COLO668 (cell line): ENCODE measurements around the gene RBMS1.

Source experiments
- DNase-seq: peaks from one replicate; lab custom pipeline; 2025; ENCODE audit not compliant: unreplicated experiment; lab: John Stamatoyannopoulos, UW

RBMS1 gene

DNA sequence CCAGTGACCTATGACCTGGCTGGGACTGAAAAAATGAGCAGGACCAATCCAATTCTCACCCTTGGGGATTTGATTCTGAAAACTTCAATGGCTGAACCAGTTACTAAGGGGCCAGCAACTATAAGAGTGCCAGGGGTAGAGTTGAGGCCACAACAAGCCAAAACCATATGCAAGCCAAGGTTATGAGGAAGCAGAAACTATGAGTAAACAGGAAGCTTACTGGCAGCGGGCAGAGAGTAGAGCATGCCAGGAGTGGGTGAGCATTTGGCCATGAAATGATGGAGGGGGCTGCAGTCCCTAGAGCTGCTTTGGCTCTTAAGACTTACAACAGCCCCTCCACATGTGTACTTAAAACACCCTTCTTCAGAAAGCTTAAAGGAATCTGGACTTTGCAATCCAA is 82.4 kb downstream of the RBMS1 start:
- DNase-seq = no peak

DNA sequence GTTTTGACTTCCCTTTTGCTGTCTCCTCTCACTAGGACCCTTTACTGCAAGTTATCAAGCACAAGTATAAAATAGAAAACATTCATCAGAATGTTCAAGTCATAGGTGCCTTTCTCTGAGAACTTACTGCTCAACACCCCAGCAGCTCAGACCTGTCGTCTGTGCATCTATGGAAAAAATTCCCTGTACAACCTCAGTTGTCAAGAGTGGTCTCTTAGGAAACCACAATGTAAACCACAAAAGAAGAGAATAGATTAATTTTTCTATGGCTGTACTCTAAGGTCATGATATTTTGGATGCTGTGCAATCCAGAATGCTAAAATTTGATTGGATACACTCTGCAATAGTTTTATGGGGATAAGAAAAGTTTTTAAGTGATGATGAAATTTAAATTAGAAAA is 84.1 kb downstream of the RBMS1 start:
- no peak for DNase-seq

DNA sequence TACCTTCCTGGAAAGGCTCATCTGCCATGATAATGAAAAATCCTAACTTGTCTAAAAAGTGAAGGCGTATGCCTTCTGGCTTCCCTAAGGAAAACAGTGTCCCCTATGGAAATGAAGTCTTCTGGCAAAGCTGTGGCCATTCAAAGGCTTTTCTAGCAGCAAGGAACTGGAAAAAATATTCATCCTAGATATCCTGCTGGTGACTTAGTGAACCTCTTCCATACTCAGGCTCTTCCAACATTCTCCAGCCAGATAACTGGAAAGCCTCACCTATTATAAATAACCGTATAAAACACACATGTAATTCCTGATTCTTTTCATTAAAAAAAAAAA is 84.7 kb downstream of the RBMS1 start:
- DNase-seq = no peak

DNA sequence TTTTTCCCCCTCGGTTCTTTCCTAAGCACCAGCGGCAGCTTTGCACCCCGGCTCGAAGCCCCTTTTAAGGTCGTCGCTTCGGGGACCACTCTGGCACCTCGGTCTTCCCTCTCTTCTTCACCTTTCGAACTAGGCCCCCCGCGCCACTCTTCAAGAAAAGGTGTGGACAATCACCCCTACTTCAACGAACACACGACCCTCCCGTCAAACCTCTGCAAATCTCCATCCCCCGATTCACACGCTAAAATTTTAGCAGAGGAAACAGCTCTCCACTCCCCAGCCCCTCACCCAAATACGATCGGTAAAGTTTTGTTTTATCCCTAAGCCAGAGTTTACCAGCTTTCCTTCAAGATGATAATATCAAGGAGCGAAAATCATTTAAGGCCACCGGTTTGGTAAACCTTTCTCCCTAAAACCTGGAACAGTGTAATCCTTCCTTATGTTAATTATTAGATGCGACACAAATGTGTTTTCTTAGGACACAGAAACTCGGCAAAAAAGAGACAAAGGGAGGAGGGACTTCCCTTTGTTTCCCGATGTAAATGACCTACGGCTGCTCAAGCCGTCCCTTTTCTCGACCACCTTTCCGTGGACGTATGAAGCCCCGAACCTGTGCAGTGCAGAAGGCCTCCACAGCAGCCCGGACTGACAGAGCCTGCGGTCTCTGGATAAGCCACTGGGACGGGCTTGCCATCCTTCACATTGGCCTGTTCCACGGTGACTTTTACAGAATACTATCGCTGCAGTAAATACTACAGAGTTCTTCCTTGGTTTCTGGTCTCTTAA is 85.2 kb downstream of the RBMS1 start:
- no peak for DNase-seq

DNA sequence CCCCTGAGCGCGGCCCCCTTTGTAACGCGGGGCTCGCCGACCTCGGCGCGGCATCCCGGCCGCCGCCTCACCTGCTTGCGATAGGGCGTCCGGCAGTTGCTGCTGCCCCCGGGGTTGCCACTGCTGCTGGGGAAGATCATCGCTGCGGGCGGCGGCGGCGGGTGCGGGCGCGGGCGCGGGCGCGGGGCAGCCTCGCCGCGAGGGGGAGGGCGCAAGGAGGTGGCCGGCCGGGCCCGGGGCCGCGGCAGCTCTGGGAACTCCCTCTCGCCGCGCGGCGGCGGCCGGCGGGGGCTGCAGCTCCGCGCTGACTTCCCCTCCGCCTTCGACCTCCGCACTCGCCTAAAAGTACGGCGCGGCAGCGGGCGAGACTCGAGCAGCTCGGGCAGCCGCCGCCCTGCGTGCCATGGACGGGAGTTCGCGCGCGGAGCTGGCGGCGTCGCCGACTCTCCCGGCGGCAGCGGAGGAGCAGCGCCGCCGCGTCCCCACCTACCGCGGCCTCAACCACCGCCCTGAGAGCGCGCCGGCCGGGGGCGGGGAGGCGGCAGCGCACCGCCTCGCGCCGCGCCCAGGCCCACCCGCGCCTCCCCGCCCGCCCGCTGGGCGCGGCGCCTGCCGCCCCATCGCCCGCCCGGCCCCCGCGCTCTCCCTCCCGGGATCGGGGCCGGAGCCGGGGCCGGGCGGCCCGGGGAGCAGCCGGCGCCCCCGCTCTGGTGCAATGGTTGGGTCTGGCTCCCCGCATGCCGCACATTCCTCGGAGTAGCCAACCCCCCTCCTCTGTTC is 86.0 kb downstream of the RBMS1 start:
- peak; percentile 72 for DNase-seq

DNA sequence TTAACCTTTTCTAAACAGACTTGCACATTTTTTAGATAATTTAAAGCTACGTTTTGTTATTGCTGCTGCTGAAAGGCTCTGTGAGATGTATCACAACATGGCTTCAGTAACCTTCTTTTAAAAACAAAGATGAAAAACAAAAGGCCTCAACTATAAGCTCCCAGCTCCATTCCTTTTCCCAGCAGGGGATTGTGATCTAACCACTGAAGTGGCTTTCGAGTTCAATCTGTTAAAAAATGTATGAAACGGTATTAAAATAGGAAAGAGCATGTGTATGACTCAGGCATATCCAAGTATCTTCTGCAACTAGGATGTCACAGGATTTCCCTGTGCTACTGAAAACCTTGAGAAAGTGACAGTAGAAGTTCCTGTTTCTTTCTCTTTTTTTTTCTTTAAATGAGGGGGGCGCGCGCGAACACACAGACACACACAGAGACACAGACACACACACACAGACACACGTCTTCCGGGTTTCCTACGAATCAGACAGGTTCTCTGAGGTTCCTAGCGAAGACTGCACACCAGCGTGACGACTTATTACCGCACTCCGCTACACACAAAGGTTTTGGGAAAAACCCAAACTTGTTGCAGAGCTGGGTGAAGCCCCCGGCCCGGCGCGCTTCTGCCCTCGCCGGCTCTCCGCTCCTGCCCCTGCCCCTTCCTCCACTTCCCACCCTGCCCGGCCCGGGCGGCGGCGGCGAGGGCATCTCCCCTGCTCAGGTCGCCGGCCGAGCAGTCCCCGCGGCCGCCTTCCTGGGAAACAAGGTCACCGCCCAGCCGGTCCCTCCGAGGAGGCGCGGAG is 86.8 kb downstream of the RBMS1 start:
- DNase-seq = peak; percentile 71

DNA sequence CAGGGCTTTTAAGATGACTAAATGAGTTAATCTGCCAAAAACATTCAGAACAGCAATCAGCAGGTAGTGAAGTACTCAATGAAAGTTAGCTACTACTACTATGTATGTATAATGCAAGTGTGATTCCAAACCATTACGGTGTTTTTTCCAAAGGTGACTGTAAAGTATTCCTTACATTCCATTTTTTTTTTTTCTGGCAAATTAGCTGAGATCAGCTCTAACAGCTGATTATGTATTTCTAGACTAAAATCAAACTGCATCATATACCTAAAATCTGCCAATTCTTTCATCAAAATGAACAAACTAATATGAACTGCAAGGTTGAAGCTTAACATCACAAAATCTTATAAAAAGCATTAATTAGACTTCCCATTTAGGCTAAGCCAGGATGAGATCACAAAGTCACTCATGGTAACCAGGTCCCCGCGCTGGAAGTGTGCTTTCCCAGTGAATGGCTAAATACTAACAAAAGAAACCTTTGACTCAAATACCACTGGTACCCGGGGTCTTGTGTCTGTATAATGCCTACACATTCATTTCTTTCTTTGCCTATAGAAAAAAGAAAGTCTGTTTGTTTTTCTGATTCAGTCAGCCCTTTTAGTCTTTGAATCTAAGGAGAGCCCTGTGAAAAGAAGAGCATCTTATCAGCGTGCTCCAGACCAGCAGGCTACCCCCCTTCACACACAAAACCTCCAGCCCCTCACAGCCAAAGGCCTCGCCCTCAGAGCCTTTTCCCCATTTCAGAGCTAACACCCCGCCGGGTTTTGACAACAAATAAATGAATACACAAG is 88.3 kb downstream of the RBMS1 start:
- DNase-seq = no peak

DNA sequence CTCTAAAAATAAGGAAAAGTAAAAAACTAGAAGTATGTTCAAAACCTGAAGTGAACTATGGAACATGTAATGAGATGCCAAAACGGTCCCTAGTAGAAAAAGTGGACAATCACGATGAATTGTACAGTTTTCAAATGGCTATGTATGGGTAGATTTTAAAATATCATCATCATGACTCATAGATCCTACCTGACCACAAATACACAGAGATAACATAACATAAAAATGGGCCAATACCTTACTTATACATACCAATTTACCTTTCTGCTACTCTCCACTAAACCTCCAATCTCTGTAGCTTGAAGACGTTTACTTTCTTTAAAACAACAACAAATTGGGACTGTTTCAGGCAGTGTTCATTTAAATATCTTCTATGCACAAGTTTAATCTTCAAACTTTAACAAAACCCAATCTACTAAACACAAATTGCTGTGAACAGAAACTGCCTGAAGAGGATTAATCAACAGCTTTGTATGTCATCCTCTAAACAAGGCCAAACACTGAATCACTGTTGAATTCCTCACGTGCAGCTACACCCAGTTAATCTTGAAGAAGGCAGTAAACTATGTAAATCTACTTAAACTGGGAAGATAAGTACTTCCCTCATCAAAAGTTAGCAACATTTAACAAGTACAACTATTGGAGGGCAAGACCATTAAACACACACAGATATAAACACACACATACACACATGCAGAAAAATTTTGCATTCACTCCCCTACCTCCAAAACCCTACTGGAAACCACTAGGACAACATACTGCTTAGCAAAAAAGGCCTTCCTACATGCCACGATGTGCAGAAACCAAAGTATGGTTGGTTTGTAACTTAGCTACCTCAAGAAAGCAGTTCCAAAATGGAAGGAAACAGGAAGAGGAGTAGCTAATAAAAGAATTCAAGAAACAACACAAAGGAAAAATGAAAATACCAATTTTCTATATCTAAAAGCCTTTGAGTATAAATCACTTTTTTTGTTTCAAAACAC is 90.3 kb downstream of the RBMS1 start:
- DNase-seq = no peak

DNA sequence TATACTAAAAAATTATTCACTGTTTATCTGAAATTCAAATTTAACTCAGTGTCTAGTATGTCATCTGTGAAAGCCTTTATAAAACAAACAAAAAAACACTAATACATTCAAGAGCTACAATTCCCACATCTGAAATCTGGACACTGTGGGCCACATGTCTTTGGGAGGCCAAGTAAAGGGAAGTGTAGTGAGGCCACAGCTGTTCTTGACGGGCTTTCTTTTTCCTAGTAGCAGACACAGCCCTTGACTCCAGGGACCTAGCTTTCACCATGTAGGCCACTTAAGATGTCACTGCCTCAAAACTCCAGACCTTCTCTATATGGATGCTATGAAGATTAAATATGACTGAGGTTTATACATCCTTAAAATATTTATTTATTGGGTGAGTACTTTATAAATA is 91.1 kb downstream of the RBMS1 start:
- no peak for DNase-seq

DNA sequence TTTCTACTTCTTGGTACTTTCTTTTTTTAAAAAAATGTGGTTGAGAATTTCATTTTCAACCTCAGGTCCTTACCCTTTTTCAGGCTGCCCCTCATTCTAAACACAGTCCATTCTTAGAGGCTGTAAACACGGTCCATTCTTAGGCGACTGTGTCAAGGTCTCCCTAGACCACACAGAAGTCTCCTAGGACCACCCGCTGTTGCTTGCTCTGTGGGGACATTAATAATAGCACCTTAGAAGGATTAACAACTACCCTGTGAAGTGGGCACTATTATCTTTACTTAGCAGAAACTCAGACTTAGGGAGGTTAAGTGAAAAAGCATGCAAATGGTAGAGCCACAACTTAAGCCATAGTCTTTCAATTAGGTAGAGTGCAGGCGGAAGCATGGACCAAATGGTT is 91.7 kb downstream of the RBMS1 start:
- no peak for DNase-seq

DNA sequence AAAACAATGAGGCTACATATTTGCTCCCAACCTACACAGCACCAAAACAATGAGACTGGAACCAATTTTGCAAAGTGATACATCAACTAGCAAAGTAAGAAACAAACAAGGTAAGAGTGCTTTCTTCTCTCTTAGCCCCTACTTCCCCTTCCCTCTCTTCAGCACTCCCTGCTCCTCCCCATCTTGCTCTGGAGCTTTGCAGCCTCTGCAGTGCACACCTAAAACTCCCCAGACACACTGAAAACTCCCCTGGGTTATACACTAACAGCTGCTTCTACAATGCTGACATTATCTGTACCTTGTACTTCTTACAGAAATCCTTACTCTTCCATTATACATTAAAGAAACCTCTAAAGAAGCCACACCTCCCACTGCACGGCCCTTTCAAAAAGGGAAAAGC is 93.7 kb downstream of the RBMS1 start:
- DNase-seq = no peak

DNA sequence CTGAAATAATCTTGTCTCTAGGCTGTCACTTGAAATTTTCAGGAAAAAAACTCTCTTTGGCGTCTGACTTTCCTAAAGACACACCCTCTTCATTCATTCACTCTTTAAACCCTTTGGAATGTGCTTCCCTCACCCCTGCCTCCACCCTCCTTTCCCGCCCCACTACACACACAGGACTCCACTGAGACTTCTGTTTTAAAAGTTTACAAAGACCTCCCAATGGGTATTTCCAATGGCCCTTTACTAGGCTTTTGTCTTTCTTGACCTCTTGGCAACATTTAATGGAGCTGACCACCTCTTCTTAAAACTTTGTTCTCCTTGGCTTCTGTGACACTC is 96.1 kb downstream of the RBMS1 start:
- no peak for DNase-seq

DNA sequence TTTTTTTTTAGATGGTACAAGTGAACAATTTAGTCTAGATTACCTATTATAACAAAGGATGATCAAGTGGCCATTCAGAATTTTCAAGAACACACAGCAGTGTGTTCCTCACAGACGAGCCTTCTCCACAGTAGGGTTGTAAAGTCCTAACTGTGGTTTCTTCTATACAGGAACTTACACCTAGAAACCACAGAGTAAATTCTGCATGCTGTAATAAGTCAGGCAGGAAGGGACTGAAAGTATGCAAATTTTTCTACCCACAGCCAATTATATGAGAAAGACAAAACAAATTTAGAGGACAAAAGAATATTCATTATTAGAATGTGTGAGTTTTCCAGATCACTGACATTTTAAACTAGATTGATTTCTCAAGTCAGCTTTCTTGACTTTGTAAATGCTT is 99.5 kb downstream of the RBMS1 start:
- no peak for DNase-seq

DNA sequence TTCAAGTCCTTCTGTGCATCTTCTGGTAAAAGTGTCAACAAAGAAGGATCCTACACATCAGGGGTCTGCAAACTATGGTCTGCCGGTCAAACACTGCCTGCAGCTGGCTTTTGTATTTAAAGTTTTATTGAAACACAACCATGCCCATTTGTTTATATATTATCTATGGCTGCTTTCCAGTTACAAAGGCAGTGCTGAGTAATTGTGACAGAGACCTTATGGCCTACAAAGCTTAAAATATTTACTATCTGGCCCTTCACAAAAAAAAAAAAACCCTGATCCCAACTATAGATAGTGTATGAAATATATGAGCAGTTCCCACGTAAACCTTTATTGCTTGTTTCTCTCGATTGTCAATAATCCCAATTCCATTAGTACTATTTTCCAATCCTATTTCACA is 101.4 kb downstream of the RBMS1 start:
- no peak for DNase-seq

DNA sequence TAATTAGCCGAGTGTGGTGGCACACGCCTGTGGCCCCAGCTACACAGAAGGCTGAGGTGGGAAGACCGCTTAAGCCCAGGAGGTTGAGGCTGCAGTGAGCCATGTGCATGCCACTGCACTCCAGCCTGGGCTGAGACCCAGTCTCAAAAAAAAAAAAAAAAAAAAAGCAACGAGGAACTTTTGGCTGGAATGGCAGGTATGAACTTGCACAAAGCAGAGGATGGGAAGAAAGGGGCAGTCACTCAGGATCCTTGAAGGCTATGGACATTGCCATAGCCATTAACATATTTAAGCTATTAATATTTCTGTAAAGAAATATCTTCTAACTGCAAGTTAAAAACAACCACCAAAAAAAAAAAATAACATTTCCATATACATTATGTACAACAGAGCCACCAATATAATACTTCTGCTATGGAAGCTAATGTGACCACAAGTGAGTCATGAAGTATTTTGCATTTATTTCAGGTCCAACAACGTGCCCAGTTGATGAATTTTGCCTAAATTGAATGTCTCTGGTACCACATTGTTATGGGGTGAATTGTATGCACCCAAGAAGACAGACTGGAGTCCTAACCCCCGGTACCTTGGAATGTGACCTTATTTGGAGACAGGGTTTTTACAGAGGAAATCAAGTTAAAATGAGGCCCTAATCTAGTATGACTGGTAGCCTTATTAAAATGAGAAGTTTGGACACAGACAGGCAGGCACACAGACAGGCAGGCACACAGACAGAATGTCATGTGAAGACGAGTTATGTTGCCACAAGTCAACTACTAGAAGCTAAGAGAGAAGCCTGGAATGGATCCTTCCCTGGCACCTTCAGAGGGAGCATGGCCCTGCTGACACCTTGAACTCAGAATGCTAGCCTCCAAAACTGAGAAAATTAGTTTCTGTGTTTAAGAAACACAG is 102.8 kb downstream of the RBMS1 start:
- DNase-seq = no peak

DNA sequence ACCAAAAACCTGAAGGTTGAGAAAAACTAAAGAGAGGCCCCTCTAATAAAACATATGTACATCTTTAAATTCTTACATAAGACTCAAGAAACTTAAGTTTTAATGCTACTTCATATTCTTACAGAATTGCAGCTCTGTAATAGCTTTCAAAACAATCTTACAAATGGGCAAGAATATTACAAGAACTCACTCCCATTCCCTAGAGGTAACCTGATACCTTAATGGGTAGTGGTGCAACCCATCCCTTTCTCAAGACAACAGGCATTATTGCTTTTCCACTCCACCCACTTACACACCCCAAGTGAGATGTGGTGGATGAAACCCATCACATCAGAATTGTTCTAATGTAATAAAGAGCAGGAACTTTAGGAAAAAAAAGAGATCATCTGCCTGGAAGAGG is 103.7 kb downstream of the RBMS1 start:
- no peak for DNase-seq

DNA sequence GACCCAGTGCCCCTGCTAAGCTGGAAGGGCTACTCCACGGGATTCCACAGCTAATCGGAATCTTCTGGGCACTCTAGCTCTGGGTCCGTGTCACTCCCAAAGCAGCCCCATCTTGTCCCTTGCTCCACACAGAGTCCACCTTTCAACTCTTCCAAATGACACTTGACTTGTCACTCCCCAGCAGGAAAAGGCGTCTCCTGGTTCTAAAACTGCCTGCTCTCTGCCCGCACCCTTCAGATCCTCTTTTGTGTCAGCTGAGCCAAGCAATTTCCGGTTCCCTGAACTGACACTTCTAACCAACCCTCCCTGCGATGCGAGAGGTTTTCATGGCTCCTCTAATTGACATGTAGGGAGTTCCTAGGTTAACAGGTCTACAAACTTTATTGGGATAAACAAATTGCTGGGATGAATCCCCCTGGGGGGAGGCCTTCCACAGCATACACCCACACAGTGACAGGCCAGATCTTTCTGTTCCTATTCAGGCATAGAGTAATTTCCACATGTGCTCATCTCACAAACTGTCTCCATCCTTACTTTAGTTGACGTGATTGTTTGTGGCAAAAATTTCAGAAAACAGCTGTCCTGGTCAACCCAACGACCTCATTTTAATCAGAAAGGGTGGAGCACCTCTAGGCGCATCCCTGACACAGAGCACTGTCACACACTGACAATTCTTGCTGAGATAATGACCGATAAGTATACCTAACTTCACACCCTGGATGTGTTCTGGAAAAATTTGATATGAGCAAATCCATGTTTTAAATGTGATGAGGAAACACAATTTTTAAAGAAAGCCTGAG is 104.9 kb downstream of the RBMS1 start:
- no peak for DNase-seq

DNA sequence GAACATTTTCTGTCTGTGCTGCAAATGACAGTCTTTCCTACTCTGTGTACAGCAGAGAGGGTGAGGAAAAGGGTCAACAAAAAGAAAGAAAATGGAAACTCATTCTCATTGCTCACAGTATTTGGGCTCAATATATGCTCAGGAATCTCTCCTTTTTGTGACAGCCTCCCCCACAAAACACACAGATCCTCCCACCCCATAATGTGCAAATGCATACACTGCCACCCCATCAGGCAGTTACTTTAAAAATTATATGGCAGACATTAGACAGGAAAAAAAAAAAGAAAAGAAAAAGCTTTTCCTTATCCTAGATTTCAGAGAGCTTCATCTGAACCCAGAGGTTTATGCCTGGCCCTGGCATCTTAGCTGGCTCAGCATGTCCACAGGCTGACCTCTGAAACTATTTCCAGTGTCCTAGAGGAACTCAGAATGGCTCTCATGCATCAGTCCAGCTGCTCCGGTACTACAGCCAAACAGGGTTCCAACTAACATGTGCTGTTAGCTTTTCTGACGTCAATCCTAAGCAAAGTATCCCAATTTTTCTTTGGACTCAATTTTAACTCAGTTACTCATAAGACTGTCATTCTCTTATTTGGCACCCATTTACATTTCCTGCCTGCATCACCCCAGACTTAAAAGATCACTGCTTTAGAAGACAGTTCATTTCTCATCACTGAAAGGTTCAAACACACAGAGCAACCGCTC is 105.9 kb downstream of the RBMS1 start:
- DNase-seq = no peak
